Measurements from ENCODE around the gene ZBTB46. TPM values are rescaled to one million over a fixed set of nuclear protein-coding genes. Genes with fewer than 3 reads are reported as not detected.

The ZBTB46 gene
- total and polyA plus RNA-seq, 5 donors from 2014 or later = 0.03 to 0.49 (median 0.09) TPM; not detected in 2

GRCh38 chr20:63848003-63848911, 17.2 kb upstream of the ZBTB46 start:
- no peak for ATAC-seq (ENCODE audit: low read depth in 2 of 2)
- peaks cover 0 to 2% (median 0%) of the 10 kb centered on the region in 7 donors for H3K9me3 Mint-ChIP-seq
- no peak overlapping the region for H3K4me3 Mint-ChIP-seq

GRCh38 chr20:63847237-63848002, 16.4 kb upstream of the ZBTB46 start:
- H3K27ac ChIP-seq (ENCODE audit: insufficient read depth, low read length, poor library complexity, severe bottlenecking) = no peak overlapping the region
- H3K4me1 ChIP-seq (ENCODE audit: control insufficient read depth, insufficient read depth, low read length, poor library complexity, severe bottlenecking) = peaks cover 21% of the 10 kb centered on the region
- Mint-ChIP-seq H3K27me3 (peaks cover 48% of the 10 kb centered on the region), H3K36me3 (no peaks in the 10 kb centered on the region), H3K27ac (no peak overlapping the region), H3K9me3 (peaks cover 0 to 2% (median 0%) of the 10 kb centered on the region in 7 donors), H3K4me3 (no peak overlapping the region), H3K4me1 (peaks cover 0 to 14% (median 2%) of the 10 kb centered on the region in 4 donors)
- no peaks in the 10 kb centered on the region for H3K9me3 ChIP-seq (ENCODE audit: control insufficient read depth in 2 of 2, low read length in 2 of 2)
- H3K36me3 ChIP-seq (ENCODE audit: control insufficient read depth, insufficient read depth, low read length) = no peaks in the 10 kb centered on the region
- DNase-seq = no peak
- no peak for ATAC-seq (ENCODE audit: low read depth in 2 of 2)
- peaks cover 9% of the 10 kb centered on the region for H3K27me3 ChIP-seq (ENCODE audit: control insufficient read depth, insufficient read depth, low read length)
- H3K4me3 ChIP-seq (ENCODE audit: low read depth, low read length) = no peak overlapping the region

More at GRCh38 chr20:63848003-63848911, 17.2 kb upstream of the ZBTB46 start:
- Mint-ChIP-seq H3K4me1 (peaks cover 0 to 14% (median 2%) of the 10 kb centered on the region in 4 donors), H3K36me3 (no peaks in the 10 kb centered on the region), H3K27me3 (peaks cover 42% of the 10 kb centered on the region), H3K27ac (no peak overlapping the region)
- H3K27me3 ChIP-seq (ENCODE audit: control insufficient read depth, insufficient read depth, low read length) = peaks cover 9% of the 10 kb centered on the region
- no peaks in the 10 kb centered on the region for H3K9me3 ChIP-seq (ENCODE audit: control insufficient read depth in 2 of 2, low read length in 2 of 2)
- H3K4me1 ChIP-seq (ENCODE audit: control insufficient read depth, insufficient read depth, low read length, poor library complexity, severe bottlenecking) = peaks cover 21% of the 10 kb centered on the region
- H3K27ac ChIP-seq (ENCODE audit: insufficient read depth, low read length, poor library complexity, severe bottlenecking) = no peak overlapping the region
- H3K36me3 ChIP-seq (ENCODE audit: control insufficient read depth, insufficient read depth, low read length) = no peaks in the 10 kb centered on the region
- H3K4me3 ChIP-seq (ENCODE audit: low read depth, low read length) = no peak overlapping the region
- DNase-seq = no peak

- Mint-ChIP-seq H3K27ac (no peak overlapping the region), H3K4me3 (no peak overlapping the region), H3K4me1 (peaks cover 0 to 15% (median 1%) of the 10 kb centered on the region in 4 donors), H3K27me3 (peaks cover 48% of the 10 kb centered on the region), H3K9me3 (peaks cover 0 to 2% (median 0%) of the 10 kb centered on the region in 7 donors), H3K36me3 (no peaks in the 10 kb centered on the region)
- ATAC-seq (ENCODE audit: low read depth in 2 of 2) = no peak
- H3K27me3 ChIP-seq (ENCODE audit: control insufficient read depth, insufficient read depth, low read length) = peaks cover 9% of the 10 kb centered on the region
- H3K9me3 ChIP-seq (ENCODE audit: control insufficient read depth in 2 of 2, low read length in 2 of 2) = no peaks in the 10 kb centered on the region
- no peak overlapping the region for H3K27ac ChIP-seq (ENCODE audit: insufficient read depth, low read length, poor library complexity, severe bottlenecking)
- H3K36me3 ChIP-seq (ENCODE audit: control insufficient read depth, insufficient read depth, low read length) = no peaks in the 10 kb centered on the region
- H3K4me1 ChIP-seq (ENCODE audit: control insufficient read depth, insufficient read depth, low read length, poor library complexity, severe bottlenecking) = peaks cover 21% of the 10 kb centered on the region
- H3K4me3 ChIP-seq (ENCODE audit: low read depth, low read length) = no peak overlapping the region
- no peak for DNase-seq
Measured at GRCh38 chr20:63846888-63847236, 15.8 kb upstream of the ZBTB46 start.

- Histone ChIP-seq H3K9me3 (ENCODE audit: control insufficient read depth in 2 of 2, low read length in 2 of 2) (no peaks in the 10 kb centered on the region), H3K36me3 (ENCODE audit: control insufficient read depth, insufficient read depth, low read length) (no peaks in the 10 kb centered on the region), H3K4me3 (ENCODE audit: low read depth, low read length) (no peak overlapping the region), H3K27ac (ENCODE audit: insufficient read depth, low read length, poor library complexity, severe bottlenecking) (no peak overlapping the region), H3K4me1 (ENCODE audit: control insufficient read depth, insufficient read depth, low read length, poor library complexity, severe bottlenecking) (peaks cover 21% of the 10 kb centered on the region), H3K27me3 (ENCODE audit: control insufficient read depth, insufficient read depth, low read length) (peaks cover 9% of the 10 kb centered on the region)
- DNase-seq = no peak
- ATAC-seq (ENCODE audit: low read depth in 2 of 2) = no peak
- Mint-ChIP-seq H3K4me1 (peaks cover 0 to 15% (median 1%) of the 10 kb centered on the region in 4 donors), H3K36me3 (no peaks in the 10 kb centered on the region), H3K4me3 (peak overlapping the region in 1 of 4 donors; percentile 54), H3K27ac (no peak overlapping the region), H3K27me3 (peaks cover 46% of the 10 kb centered on the region), H3K9me3 (peaks cover 0 to 2% (median 0%) of the 10 kb centered on the region in 7 donors)
Measured at GRCh38 chr20:63846128-63846771, 15.2 kb upstream of the ZBTB46 start.

DNA sequence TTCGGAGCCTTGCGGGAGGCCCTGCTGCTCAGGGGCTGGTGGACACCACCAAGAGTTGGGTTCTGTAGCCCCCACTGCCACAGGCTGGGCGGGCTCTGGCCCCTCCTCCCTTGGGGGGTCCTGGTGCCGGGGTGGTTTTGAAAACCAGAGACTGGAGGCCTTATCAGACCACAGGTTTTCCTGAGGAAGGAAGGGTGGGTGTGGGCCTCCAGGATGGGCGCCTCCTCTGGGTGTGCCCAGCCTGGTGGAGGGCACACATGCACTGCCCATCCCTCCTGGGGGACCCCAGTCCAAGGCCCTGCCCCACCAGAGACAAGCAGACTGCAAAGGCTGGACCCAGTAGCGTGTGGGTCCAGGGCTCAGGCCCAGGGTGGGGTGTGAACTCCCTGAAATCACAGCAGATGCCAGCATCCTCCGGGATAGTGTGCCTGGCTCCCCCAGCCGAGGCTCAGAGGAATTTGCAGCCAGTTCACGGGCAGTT, 13.5 kb upstream of the ZBTB46 start:
- Mint-ChIP-seq H3K27me3 (peaks cover 38% of the 10 kb centered on the region), H3K9me3 (no peaks in the 10 kb centered on the region), H3K4me3 (no peak overlapping the region), H3K36me3 (no peaks in the 10 kb centered on the region), H3K27ac (no peak overlapping the region), H3K4me1 (peaks cover 0 to 15% (median 1%) of the 10 kb centered on the region in 4 donors)
- peaks cover 9% of the 10 kb centered on the region for H3K27me3 ChIP-seq (ENCODE audit: control insufficient read depth, insufficient read depth, low read length)
- H3K27ac ChIP-seq (ENCODE audit: insufficient read depth, low read length, poor library complexity, severe bottlenecking) = no peak overlapping the region
- peaks cover 21% of the 10 kb centered on the region for H3K4me1 ChIP-seq (ENCODE audit: control insufficient read depth, insufficient read depth, low read length, poor library complexity, severe bottlenecking)
- no peak overlapping the region for H3K4me3 ChIP-seq (ENCODE audit: low read depth, low read length)
- H3K36me3 ChIP-seq (ENCODE audit: control insufficient read depth, insufficient read depth, low read length) = no peaks in the 10 kb centered on the region
- DNase-seq = no peak
- ATAC-seq (ENCODE audit: low read depth in 2 of 2) = no peak
- H3K9me3 ChIP-seq (ENCODE audit: control insufficient read depth in 2 of 2, low read length in 2 of 2) = no peaks in the 10 kb centered on the region

DNA sequence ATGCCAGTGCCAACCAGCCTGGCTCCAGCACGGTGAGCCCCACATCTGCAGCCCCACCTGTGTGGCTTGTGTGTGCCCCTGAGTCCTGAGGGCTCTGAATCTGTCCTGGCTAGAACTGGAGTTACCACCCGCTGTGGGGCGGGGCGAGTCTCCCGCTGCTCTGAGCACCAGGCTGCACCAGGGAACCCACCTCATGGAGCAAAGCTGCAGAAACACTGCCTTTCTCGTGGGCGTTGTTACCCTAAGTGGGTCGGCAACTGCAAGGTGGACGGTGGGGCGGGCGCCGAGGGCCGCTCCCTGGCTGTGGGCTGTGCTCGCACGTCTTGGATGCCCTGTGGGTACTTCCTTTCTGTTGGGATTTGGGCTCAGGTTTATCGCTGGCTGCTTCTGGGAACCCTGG, 12.7 kb upstream of the ZBTB46 start:
- Histone ChIP-seq H3K4me1 (ENCODE audit: control insufficient read depth, insufficient read depth, low read length, poor library complexity, severe bottlenecking) (peaks cover 21% of the 10 kb centered on the region), H3K4me3 (ENCODE audit: low read depth, low read length) (no peak overlapping the region), H3K36me3 (ENCODE audit: control insufficient read depth, insufficient read depth, low read length) (no peaks in the 10 kb centered on the region), H3K27me3 (ENCODE audit: control insufficient read depth, insufficient read depth, low read length) (peaks cover 9% of the 10 kb centered on the region), H3K27ac (ENCODE audit: insufficient read depth, low read length, poor library complexity, severe bottlenecking) (no peak overlapping the region), H3K9me3 (ENCODE audit: control insufficient read depth in 2 of 2, low read length in 2 of 2) (no peaks in the 10 kb centered on the region)
- DNase-seq = no peak
- Mint-ChIP-seq H3K4me3 (no peak overlapping the region), H3K4me1 (peaks cover 0 to 15% (median 1%) of the 10 kb centered on the region in 4 donors), H3K9me3 (no peaks in the 10 kb centered on the region), H3K27me3 (peaks cover 34% of the 10 kb centered on the region), H3K36me3 (no peaks in the 10 kb centered on the region), H3K27ac (peak overlapping the region in 1 of 3 donors; percentile 36)
- no peak for ATAC-seq (ENCODE audit: low read depth in 2 of 2)

- peaks cover 0 to 15% (median 1%) of the 10 kb centered on the region in 4 donors for H3K4me1 Mint-ChIP-seq
- H3K4me3 Mint-ChIP-seq = no peak overlapping the region
- Histone ChIP-seq H3K4me3 (ENCODE audit: low read depth, low read length) (no peak overlapping the region), H3K27me3 (ENCODE audit: control insufficient read depth, insufficient read depth, low read length) (peaks cover 9% of the 10 kb centered on the region), H3K4me1 (ENCODE audit: control insufficient read depth, insufficient read depth, low read length, poor library complexity, severe bottlenecking) (peaks cover 21% of the 10 kb centered on the region), H3K27ac (ENCODE audit: insufficient read depth, low read length, poor library complexity, severe bottlenecking) (no peak overlapping the region), H3K9me3 (ENCODE audit: control insufficient read depth in 2 of 2, low read length in 2 of 2) (no peaks in the 10 kb centered on the region), H3K36me3 (ENCODE audit: control insufficient read depth, insufficient read depth, low read length) (no peaks in the 10 kb centered on the region)
- H3K27ac Mint-ChIP-seq = no peak overlapping the region
- peaks cover 29% of the 10 kb centered on the region for H3K27me3 Mint-ChIP-seq
- DNase-seq (no peak), ATAC-seq (ENCODE audit: low read depth in 2 of 2) (no peak)
- H3K36me3 Mint-ChIP-seq = no peaks in the 10 kb centered on the region
- no peaks in the 10 kb centered on the region for H3K9me3 Mint-ChIP-seq
Measured at GRCh38 chr20:63843222-63843621, 12.2 kb upstream of the ZBTB46 start.
